ENCODE data around the gene EMID1.
A peak's percentile ranks its signal among the peaks of the same experiment; 100 is the strongest.

The EMID1 gene

GRCh38 chr22:29259253-29259899 is 53.7 kb downstream of the EMID1 start:
- DNase-seq (ENCODE audit: low read depth in 2 of 2): no peak

GRCh38 chr22:29260031-29260560 is 54.4 kb downstream of the EMID1 start:
- DNase-seq (ENCODE audit: low read depth in 2 of 2): no peak

GRCh38 chr22:29260601-29261315 is 55.1 kb downstream of the EMID1 start:
- no peak for DNase-seq (ENCODE audit: low read depth in 2 of 2)

- no peak for DNase-seq (ENCODE audit: low read depth in 2 of 2)
Observed at GRCh38 chr22:29263791-29264276, 58.1 kb downstream of the EMID1 start.

GRCh38 chr22:29265305-29265704 is 59.6 kb downstream of the EMID1 start:
- no peak for DNase-seq (ENCODE audit: low read depth in 2 of 2)

- DNase-seq (ENCODE audit: low read depth in 2 of 2): no peak
Observed at GRCh38 chr22:29265929-29266328, 60.2 kb downstream of the EMID1 start.

- DNase-seq (ENCODE audit: low read depth in 2 of 2): no peak
Observed at GRCh38 chr22:29266564-29267461, 61.1 kb downstream of the EMID1 start.

- no peak for DNase-seq (ENCODE audit: low read depth in 2 of 2)
Observed at GRCh38 chr22:29267462-29267857, 61.8 kb downstream of the EMID1 start.

- DNase-seq (ENCODE audit: low read depth in 2 of 2): peak; percentile 90 to 91
Observed at GRCh38 chr22:29267858-29268510, 62.3 kb downstream of the EMID1 start, which contains the start of the genes EWSR1 and RHBDD3. Gene EWSR1 (plus strand): TSS chr22:29268268. CDS start chr22:29268337, 69 bp downstream. Gene RHBDD3 (minus strand): TSS chr22:29267981. CDS start chr22:29265626, 2,355 bp downstream.

GRCh38 chr22:29268511-29269229 is 63.0 kb downstream of the EMID1 start:
- DNase-seq (ENCODE audit: low read depth in 2 of 2): peak in 1 of 2 donors; percentile 23

GRCh38 chr22:29269230-29269604 is 63.5 kb downstream of the EMID1 start:
- no peak for DNase-seq (ENCODE audit: low read depth in 2 of 2)

GRCh38 chr22:29269731-29270474 is 64.2 kb downstream of the EMID1 start:
- DNase-seq (ENCODE audit: low read depth in 2 of 2): no peak

GRCh38 chr22:29270475-29271271 is 65.0 kb downstream of the EMID1 start:
- DNase-seq (ENCODE audit: low read depth in 2 of 2): no peak

GRCh38 chr22:29272624-29273023 is 66.9 kb downstream of the EMID1 start:
- no peak for DNase-seq (ENCODE audit: low read depth in 2 of 2)

GRCh38 chr22:29275167-29275566 is 69.5 kb downstream of the EMID1 start:
- no peak for DNase-seq (ENCODE audit: low read depth in 2 of 2)

- no peak for DNase-seq (ENCODE audit: low read depth in 2 of 2)
Observed at GRCh38 chr22:29275819-29276565, 70.3 kb downstream of the EMID1 start.

GRCh38 chr22:29277927-29278326 is 72.2 kb downstream of the EMID1 start:
- DNase-seq (ENCODE audit: low read depth in 2 of 2): no peak

- DNase-seq (ENCODE audit: low read depth in 2 of 2): no peak
Observed at GRCh38 chr22:29284196-29284595, 78.5 kb downstream of the EMID1 start.
